Left ventricle myocardium inferior (tissue), 1 donor: ENCODE results near the gene CTSL. TPM values are rescaled to one million over a fixed set of nuclear protein-coding genes. Genes with fewer than 3 reads are reported as not detected.

Source experiments
- DNase-seq: peaks from one replicate; pipeline ENCODE4 v3.0.0-alpha.2; 2020
- H3K27ac ChIP-seq: fragments of 200-600 bp; replicated peaks from 2 replicates; pipeline ENCODE4 v1.8.0; 2021
- H3K27me3 ChIP-seq: fragments of 200-600 bp; 2 replicates; pipeline ENCODE4 v1.8.0; 2021; ENCODE audit warnings: low read depth
- H3K36me3 ChIP-seq: fragments of 200-600 bp; 2 replicates; pipeline ENCODE4 v1.8.0; 2021
- H3K4me1 ChIP-seq: fragments of 200-600 bp; 2 replicates; pipeline ENCODE4 v1.8.0; 2021
- H3K4me3 ChIP-seq: fragments of 200-600 bp; 2 replicates; pipeline ENCODE4 v1.8.0; 2021; ENCODE audit warnings: mild to moderate bottlenecking, moderate library complexity
- H3K9me3 ChIP-seq: fragments of 200-600 bp; replicated peaks from 2 replicates; pipeline ENCODE4 v1.8.0; 2021
- CTCF ChIP-seq: fragments of 200-600 bp; IDR thresholded peaks from 2 replicates; pipeline ENCODE4 v1.8.0; 2021; ENCODE audit warnings: antibody characterized with exemption, mild to moderate bottlenecking, borderline replicate concordance
- intact Hi-C: fragments of 100-400 bp; cut with micrococcal nuclease; formaldehyde crosslinking; loops from one replicate; pipeline ENCODE4 v1.11.0; 2022
- total RNA-seq: library from RNA; stranded (reverse); fragmentation: NEBNext Ultra II Directional; extraction: Animal tissue kit (Norgen Biotek cat#: 25700); gene quantifications from one replicate; pipeline ENCODE4 v1.2.1, GENCODE V29; 2021
- donor health status: DM: no; HTN: yes; CAD: no; lungs with severe emphysema.

CTSL gene
- total RNA-seq, 1 donor from 2014 or later, result 116 TPM

DNA sequence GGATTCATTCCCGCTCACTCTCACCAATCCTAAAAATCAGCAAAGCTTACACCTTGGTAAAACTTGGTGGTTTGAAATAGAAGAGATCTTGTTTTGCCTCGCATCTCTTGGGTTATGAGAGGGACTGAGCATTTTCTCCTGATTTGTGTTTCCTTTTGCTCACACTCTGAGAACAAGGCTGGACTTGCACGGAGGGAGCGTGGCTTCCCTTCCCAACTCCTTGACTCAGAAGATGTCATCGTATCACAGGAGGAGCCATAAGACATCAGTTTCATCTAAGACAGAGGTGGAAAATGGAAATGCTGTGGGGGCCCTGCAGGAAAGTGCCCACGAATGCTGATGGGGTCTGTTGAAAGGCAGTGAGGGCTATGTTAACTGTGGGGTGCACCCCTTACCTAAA is 37.4 kb downstream of the CTSL start:
- Histone ChIP-seq H3K36me3 (no peaks in the 10 kb centered on the region), H3K27ac (no peak overlapping the region), H3K27me3 (peaks cover 4% of the 10 kb centered on the region), H3K9me3 (peaks cover 9% of the 10 kb centered on the region), H3K4me1 (no peaks in the 10 kb centered on the region), H3K4me3 (no peak overlapping the region)
- no peak for TF ChIP-seq CTCF
- intact Hi-C loops, result no loop called here
- no peak for DNase-seq

DNA sequence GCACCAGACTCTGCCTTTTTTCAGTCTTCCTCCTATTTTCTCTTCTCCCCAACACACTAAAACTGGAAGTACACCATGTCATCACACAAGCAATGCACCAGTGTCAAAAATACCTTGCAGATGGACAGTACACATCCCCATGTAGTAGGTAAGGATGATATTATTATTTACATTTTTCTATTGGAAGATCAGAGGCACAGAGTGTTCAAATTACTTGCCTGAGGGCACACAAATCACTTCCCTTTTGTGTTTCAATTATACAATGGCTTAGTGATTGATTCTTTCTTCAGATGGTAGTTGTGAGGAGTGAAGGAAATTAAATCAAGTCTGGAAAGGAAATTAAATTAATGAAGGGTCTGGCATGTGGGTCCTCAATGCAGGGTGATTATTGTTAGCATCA is 39.6 kb downstream of the CTSL start:
- intact Hi-C loops, result no loop called here
- no peak overlapping the region for H3K27ac ChIP-seq
- no peaks in the 10 kb centered on the region for H3K4me1 ChIP-seq

GRCh38 chr9:87766697-87767096 is 40.8 kb downstream of the CTSL start:
- Histone ChIP-seq H3K27me3 (peaks cover 13% of the 10 kb centered on the region), H3K36me3 (no peaks in the 10 kb centered on the region), H3K27ac (no peak overlapping the region), H3K4me3 (no peak overlapping the region), H3K9me3 (no peaks in the 10 kb centered on the region), H3K4me1 (no peaks in the 10 kb centered on the region)
- TF ChIP-seq CTCF, result no peak
- intact Hi-C loops, result no loop called here
- no peak for DNase-seq

More for the DNA sequence above, 39.6 kb downstream of the CTSL start:
- Histone ChIP-seq H3K4me3 (no peak overlapping the region), H3K36me3 (no peaks in the 10 kb centered on the region), H3K27me3 (peaks cover 4% of the 10 kb centered on the region), H3K9me3 (peaks cover 4% of the 10 kb centered on the region)
- TF ChIP-seq CTCF, result no peak
- DNase-seq, result no peak

GRCh38 chr9:87770616-87771315 is 44.8 kb downstream of the CTSL start:
- Histone ChIP-seq H3K27me3 (peaks cover 12% of the 10 kb centered on the region), H3K9me3 (no peaks in the 10 kb centered on the region), H3K4me1 (no peaks in the 10 kb centered on the region), H3K4me3 (peak overlapping the region; percentile 50), H3K36me3 (no peaks in the 10 kb centered on the region), H3K27ac (no peak overlapping the region)
- TF ChIP-seq CTCF, result no peak
- intact Hi-C loops, result no loop called here
- DNase-seq, result no peak

- H3K4me3 ChIP-seq, result peak overlapping the region; percentile 50
- no peak overlapping the region for H3K27ac ChIP-seq
- no peaks in the 10 kb centered on the region for H3K9me3 ChIP-seq
- peak; percentile 59 for DNase-seq
- peaks cover 12% of the 10 kb centered on the region for H3K27me3 ChIP-seq
- no peak for TF ChIP-seq CTCF
- H3K36me3 ChIP-seq, result no peaks in the 10 kb centered on the region
- H3K4me1 ChIP-seq, result no peaks in the 10 kb centered on the region
- intact Hi-C loops, result no loop called here
These were observed 45.5 kb downstream of the CTSL start for GRCh38 chr9:87771316-87772006.
